ENCODE data around the gene BRD3. TPM values are rescaled to one million over a fixed set of nuclear protein-coding genes. Genes with fewer than 3 reads are reported as not detected.
"Not testable (repeated sequence)": the region's sequence is repeated elsewhere in the genome, so short reads cannot be mapped to it uniquely, and the experiment has no call there.

Gene BRD3
- polyA plus RNA-seq, 2 of the 4 experiments (the other 2 are of a cell fraction) = 9.0 to 15.3 TPM

DNA sequence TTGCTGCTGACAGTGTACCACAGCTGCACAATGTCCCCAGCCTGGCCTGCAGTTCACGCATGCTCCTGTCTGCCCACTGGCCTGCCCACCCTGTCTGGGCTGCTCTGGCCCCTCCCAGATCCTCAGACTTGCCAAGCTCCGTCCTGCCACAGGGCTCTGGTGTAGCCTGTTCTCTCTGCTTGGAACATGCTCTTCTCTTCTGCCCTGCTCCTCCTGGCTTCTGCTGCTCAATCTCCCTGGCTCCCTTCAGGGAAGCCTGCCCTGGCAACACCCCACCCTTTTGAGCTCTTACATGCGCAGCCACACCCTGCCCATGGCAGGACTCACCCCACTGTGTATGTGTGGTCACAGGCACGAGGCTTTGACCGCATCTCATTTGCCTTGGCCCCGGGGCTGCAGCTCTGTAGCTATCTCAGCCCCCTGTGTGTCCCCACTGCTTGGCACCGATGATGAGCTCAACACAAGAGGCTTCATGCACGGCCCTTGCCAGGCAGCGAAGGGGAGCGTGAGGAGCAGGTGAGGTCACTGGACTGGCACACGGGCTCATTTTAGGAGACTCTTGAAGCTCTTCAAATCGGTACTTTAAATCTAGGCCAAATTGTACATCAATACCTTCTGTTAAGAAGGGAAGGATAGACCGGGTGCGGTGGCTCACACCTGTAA lies 20.4 kb upstream of the BRD3 start (continued):
- no peak for TF ChIP-seq CEBPB (IDR thresholded peaks at IDR 0.05)
- TF ChIP-seq EHF (CRISPR knock-in tag; IDR thresholded peaks at IDR 0.05) = no peak
- TF ChIP-seq FOSL2 (IDR thresholded peaks at IDR 0.05) = no peak
- no peak for TF ChIP-seq FOSL2 (CRISPR knock-in tag; IDR thresholded peaks at IDR 0.05)

DNA sequence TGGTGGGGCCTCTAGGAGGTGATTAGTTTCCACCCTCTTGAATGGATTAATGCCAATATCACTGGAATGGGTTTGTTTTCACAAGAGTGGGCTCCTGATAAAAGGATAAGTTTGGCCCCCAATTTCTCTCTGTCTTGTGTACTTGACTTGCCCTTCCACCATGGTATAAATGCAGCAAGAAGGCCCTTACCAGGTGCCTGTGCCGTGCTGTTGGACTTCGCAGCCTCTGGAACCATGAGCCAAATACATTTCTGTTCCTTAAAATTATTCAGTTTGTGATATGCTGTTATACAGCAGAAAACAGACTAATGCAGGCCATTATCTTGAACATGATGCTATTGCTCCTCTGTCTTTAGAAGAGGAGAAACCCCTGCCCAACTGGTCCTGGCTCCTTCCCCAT lies 17.8 kb upstream of the BRD3 start:
- ATAC-seq (no peak), FAIRE-seq (no peak), DNase-seq (ENCODE audit: low read depth in 1 of 2, low spot score in 1 of 2) (no peak)
- peaks cover 9% of the 10 kb centered on the region; the same call in 1 of the 3 replicates for H3K9me3 ChIP-seq
- H3K4me2 ChIP-seq = no peak overlapping the region
- no peak for TF ChIP-seq ZFP36 (IDR thresholded peaks at IDR 0.05; ENCODE audit: borderline replicate concordance, partially characterized antibody)
- ChIA-PET CTCF (no interaction called here), POLR2A (no interaction called here)
- no peaks in the 10 kb centered on the region for H3K4me1 ChIP-seq
- no peak overlapping the region for H3K27ac ChIP-seq
- WGBS (ENCODE audit: missing lambda C conversion rate) = 80% methylated on average over 2 of the region's 2 CpGs
- H3K4me3 ChIP-seq = no peak overlapping the region

DNA sequence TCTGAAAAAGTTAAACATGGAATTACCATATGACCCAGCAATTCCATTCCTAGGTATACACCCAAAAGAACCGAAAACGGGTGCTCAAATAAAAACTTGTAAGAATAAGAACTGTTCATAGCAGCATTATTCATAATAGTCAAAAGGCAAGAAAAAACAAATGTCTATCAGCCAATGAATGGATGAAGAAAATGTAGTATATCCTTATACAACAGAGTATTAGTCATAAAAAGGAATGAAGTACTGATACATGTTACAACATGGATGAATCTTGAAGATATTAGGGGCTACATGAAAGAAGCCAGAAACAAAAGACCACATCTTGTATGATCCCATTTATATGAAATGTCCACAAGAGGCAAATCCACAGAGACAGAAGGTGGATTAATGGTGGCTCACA lies 15.6 kb upstream of the BRD3 start:
- WGBS (ENCODE audit: missing lambda C conversion rate) = 29% methylated on average over 2 of the region's 2 CpGs
- Histone ChIP-seq H3K9me3 (peaks cover 19% of the 10 kb centered on the region; the same call in 1 of the 3 replicates), H3K4me1 (no peaks in the 10 kb centered on the region), H3K4me2 (no peak overlapping the region), H3K4me3 (no peak overlapping the region), H3K27ac (no peak overlapping the region)
- DNase-seq (ENCODE audit: low read depth in 1 of 2, low spot score in 1 of 2) (no peak), ATAC-seq (no peak), FAIRE-seq (no peak)
- POLR2A ChIA-PET = no interaction called here
- TF ChIP-seq HEYL (CRISPR knock-in tag; IDR thresholded peaks at IDR 0.05) = no peak
- TF ChIP-seq NFE2L2 (conservative IDR thresholded peaks at IDR 0.05; ENCODE audit: low read length) = no peak
- TF ChIP-seq ZC3H11A (IDR thresholded peaks at IDR 0.05) = no peak
- TF ChIP-seq, protein P1, sequence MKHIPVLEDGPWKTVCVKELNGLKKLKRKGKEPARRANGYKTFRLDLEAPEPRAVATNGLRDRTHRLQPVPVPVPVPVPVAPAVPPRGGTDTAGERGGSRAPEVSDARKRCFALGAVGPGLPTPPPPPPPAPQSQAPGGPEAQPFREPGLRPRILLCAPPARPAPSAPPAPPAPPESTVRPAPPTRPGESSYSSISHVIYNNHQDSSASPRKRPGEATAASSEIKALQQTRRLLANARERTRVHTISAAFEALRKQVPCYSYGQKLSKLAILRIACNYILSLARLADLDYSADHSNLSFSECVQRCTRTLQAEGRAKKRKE (CRISPR knock-in tag; IDR thresholded peaks at IDR 0.05; ENCODE audit: low read depth) = no peak
- TF ChIP-seq, protein P2, sequence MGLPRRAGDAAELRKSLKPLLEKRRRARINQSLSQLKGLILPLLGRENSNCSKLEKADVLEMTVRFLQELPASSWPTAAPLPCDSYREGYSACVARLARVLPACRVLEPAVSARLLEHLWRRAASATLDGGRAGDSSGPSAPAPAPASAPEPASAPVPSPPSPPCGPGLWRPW (IDR thresholded peaks at IDR 0.05) = no peak
- no peak for TF ChIP-seq EHMT2 (IDR thresholded peaks at IDR 0.05; ENCODE audit: low read depth)
- no peak for TF ChIP-seq HOXA7 (CRISPR knock-in tag; IDR thresholded peaks at IDR 0.05)
- CTCF ChIA-PET = interaction anchor here (1.1 to 1.8 kb wide), 2 partner anchors 15 to 16 kb away, joined by 4 to 5 read pairs; no protein-coding TSS in a partner anchor

DNA sequence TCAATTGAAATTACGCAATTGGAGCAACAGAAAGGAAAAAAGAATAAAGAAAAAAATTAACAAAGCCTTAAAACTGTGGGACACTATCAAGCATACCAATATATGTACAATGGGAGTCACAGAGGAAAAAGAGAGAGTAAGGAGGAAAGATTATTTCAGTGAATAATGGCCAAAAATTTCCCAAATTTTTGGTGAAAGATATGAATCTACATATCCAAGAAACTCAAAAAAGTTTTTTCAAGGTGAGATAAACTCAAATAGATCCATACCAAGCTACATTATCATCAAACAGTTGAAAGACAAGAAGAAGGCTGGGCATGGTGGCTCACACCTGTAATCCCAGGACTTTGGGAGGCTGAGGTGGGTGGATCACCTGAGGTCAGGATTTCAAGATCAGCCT lies 8.8 kb upstream of the BRD3 start:
- DNase-seq (ENCODE audit: low read depth in 1 of 2, low spot score in 1 of 2) (no peak), ATAC-seq (no peak), FAIRE-seq (no peak)
- H3K27ac ChIP-seq = no peak overlapping the region
- no peak overlapping the region for H3K4me2 ChIP-seq
- no peak overlapping the region for H3K4me3 ChIP-seq
- CTCF ChIA-PET = no interaction called here
- TF ChIP-seq RFX5 (IDR thresholded peaks at IDR 0.05) (no peak), CBX8 (IDR thresholded peaks at IDR 0.05) (no peak), PHF8 (IDR thresholded peaks at IDR 0.05; ENCODE audit: borderline replicate concordance, low read depth) (no peak)
- H3K4me1 ChIP-seq = no peaks in the 10 kb centered on the region
- H3K9me3 ChIP-seq = peaks cover 24% of the 10 kb centered on the region; the same call in 2 of the 3 replicates
- POLR2A ChIA-PET = no interaction called here
- WGBS (ENCODE audit: missing lambda C conversion rate) = 3% methylated on average over 1 of the region's 1 CpG

DNA sequence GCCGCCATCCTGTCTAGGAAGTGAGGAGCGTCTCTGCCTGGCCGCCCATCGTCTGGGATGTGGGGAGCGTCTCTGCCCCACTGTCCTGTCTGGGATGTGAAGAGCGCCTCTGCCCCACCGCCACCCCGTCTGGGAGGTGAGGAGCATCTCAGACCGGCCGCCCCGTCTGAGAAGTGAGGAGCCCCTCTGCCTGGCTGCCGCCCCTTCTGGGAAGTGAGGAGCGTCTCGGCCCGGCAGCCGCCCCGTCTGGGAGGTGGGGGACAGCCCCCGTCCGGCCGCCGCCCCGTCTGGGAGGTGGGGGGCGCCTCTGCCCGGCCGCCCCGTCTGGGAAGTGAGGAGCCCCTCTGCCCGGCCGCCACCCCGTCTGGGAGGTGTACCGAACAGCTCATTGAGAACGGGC lies 7.9 kb upstream of the BRD3 start:
- not testable (repeated sequence) for ATAC-seq
- 71% methylated on average over 6 of the region's 31 CpGs for WGBS (ENCODE audit: missing lambda C conversion rate)

More for the DNA sequence above, 7.9 kb upstream of the BRD3 start:
- CTCF ChIA-PET; H3K27ac ChIP-seq; H3K4me3 ChIP-seq; DNase-seq (ENCODE audit: low read depth in 1 of 2, low spot score in 1 of 2); POLR2A ChIA-PET; H3K4me2 ChIP-seq; FAIRE-seq; H3K4me1 ChIP-seq: not testable (repeated sequence)
- peaks cover 21% of the 10 kb centered on the region; the same call in 2 of the 3 replicates for H3K9me3 ChIP-seq

All from A549 (cell line).